Posterior cingulate gyrus (tissue), 11 donors: ENCODE results near the gene FAF2.
A peak's percentile ranks its signal among the peaks of the same experiment; 100 is the strongest.

Experiments
- DNase-seq, 10 donors: peaks; one replicate each; pipeline versions ENCODE4 v3.0.0 to v3.0.0-alpha.2; 2020 to 2021; ENCODE audit warnings: mixed read lengths in 3 of 10
- intact Hi-C: fragments of 100-400 bp; cut with DNase I; formaldehyde crosslinking; loops from one replicate; pipeline ENCODE4 v1.15.1; 2023

FAF2 gene

DNA sequence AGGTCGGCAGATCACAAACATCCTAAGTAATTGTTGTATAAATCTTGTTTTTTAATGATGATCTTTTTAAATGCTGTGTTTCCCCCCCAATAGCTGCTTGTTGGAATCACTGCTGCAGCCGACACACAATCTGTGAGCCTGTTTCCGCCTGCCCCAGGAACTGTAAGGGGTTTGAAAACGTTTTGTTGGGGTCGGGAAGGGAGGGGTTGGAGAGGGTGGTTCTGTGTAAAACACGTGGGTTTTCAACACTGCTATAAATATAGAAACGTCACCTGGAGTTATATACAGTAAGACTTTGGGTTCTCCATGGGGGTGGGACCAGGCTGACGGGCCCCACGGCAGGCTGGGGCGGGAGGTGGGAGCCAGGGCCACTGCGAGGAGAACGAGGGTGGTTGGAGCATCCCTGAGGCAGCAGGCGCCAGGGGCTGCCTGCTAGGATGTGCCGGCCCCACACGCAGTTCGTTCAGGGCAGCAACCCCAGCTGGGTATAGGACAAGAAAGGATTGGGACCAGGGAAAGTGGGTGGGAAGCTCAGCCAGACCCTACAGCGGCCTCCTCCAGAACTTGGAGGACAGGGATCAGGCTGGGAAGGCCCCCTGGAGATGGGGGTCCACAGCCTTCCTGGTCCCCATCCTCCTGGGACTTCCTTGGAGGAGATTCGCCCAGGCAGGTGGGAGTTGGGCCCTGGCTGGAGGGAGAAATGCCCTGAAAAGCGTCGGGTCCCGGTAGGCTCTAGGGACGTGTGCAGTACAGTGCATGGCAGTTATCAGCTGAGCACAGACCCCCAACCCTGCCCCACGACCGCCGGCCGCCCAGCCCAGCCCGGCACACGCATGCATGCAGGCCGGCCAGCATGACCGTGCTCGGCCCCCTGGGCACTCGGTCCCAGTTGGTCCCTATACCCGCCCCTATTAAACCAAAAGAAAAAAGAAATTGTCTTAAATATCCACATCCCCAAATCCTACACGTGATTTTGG lies 79.3 kb downstream of the FAF2 start:
- DNase-seq: peak in 2 of 10 donors; percentile 34 to 56

DNA sequence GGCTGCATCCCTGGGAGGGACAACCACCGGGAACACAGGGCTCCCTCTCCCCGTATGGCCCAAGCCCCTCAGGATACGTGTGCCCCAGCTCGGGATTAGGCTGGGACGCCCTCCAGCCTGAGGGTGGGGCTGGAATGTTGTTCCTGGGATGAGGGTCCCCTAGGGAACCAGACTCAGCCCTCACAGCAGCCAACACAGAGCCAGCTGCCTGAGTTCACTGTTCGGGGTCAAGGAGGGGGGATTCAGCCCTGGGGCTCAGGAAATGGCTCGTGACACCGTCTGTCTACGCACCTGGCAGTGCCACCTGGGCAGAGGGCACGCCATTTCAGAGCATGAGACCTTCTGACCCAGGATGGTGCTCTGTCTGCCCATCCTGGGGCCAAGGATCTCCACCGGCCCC lies 80.1 kb downstream of the FAF2 start:
- peak in 2 of 10 donors; percentile 55 to 56 for DNase-seq
- intact Hi-C loops: no loop called here

More for the DNA sequence above, 79.3 kb downstream of the FAF2 start:
- intact Hi-C loops: no loop called here

DNA sequence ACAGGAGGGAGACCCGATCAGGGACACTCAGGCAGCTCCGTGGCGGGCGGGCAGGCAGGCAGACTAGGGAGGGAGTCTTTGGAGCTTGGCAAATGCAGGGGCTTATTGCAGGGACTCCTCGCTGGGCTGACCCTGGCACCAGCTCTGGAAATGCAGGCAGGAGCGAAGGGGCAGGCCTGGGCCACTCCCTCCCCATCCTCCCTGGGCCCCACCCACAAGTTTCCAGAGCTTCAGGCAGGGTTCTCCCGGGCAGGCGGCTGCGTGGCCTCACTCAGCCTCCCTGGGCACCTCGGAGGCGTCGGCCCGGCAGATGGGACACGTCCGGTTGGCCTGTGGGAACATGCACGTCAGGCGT lies 80.6 kb downstream of the FAF2 start:
- DNase-seq: peak in 1 of 10 donors; percentile 72
- intact Hi-C loops: no loop called here

GRCh38 chr5:176529116-176529740 lies 81.0 kb downstream of the FAF2 start:
- intact Hi-C loops: no loop called here
- peak in 2 of 10 donors; percentile 79 to 82 for DNase-seq

GRCh38 chr5:176529741-176530141 lies 81.6 kb downstream of the FAF2 start:
- intact Hi-C loops: loop anchor here (10.0 kb wide), 1 partner anchor 145 kb away; the partner anchor contains the start of genes HIGD2A and NOP16
- DNase-seq: peak in 2 of 10 donors; percentile 60 to 73

- intact Hi-C loops: loop anchor here (10.0 kb wide), 1 partner anchor 146 kb away; the partner anchor contains the start of genes HIGD2A and NOP16
- peak in 2 of 10 donors; percentile 13 to 85 for DNase-seq
Measured at GRCh38 chr5:176530393-176530982, 82.3 kb downstream of the FAF2 start.

DNA sequence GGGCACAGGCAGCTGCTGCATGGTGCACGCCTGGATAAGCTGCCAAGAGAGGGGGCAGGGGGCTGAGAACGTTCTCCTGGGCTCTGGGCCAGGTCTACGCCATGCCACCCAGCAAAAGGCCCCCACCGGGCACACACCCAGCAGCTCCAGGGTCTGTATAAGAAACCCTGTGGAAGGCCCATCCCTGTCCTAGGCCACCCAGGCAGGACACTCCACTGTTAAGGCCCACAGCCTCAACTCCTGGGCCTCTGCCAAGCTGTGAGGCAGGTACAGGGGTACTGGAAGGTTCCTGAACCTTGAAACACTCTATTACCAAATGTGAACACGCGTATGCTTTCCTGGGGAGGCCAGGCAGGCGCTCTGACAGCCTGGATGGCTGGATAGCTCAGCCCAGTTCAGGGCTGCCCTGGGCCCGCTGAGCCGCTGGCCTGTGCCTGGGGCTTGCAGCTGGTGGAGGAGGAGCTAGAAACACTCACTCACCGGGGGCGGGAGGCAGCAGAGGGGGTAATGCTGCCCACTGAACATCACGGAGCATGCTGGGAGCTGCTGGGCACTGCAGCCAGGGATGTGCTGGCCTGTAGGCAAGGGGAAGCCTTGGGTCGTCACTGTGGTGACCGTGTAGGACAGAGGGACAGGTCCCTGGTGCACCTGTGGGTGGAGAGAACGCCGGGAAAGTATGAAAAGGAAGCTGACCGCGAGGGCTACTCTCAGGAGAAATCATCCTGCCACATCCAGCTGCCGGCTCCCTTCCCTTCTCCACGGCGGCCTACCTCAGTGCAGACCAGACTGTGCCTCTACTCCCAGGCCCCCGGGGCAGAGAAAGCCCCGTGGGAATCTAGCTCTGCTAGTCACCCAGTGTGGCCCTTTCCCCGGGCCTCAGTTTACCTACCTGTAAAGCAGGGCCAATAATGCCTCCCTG lies 83.1 kb downstream of the FAF2 start:
- intact Hi-C loops: loop anchor here (10.0 kb wide), 1 partner anchor 146 kb away; the partner anchor contains the start of genes HIGD2A and NOP16
- DNase-seq: peak; percentile 76 to 98 (median 86)

DNA sequence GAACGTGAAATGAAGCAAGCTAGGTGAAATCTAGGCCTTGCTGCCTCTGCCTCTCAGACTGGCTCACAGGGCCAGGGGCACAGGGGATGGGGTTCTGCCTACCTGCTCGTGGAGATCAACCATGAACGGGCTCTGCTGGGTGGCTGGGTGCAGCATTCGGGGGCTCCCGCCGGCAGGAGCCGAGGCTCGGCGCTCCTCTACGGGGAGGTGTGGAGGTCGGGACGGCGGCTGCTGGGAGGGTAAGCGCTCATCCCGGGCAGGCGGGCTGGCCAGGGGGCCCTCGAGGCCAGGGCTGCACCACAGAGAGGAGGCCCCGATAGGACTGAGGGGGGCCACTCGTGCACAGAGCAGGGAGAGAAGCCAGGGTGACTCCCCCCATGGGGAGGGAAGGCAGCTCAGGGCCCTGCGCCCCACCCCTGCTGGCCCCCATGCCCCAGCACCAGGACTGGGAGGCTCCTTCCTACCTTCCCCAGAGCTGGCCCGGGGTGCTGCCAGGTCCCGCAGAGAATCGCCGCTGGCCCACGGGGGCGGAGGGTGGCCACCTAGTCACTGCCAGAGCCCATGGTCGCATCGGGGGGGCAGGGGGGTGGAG lies 83.8 kb downstream of the FAF2 start:
- no peak for DNase-seq
- intact Hi-C loops: loop anchor here (10.0 kb wide), 1 partner anchor 147 kb away; the partner anchor contains the start of genes HIGD2A and NOP16

DNA sequence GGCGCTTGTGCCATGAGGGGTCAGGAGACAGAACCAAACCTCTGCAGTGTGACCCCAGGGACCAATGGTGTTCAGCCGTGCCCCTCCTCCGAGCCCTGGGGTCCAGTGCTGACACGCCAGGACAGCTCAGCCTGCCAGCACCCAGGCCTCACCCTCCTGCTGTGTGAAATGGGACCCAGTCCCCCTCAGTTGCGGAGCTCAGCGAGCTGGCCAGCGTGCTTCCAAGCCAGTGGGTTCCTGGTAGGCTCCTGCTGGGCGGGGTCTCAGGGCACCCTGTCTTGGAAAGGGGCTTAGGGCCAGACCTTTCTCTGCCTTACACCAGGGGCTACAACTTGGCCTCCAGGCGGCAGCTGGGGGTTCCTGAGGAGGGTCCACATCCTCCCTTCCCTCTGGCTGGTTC lies 84.6 kb downstream of the FAF2 start:
- no peak for DNase-seq
- intact Hi-C loops: loop anchor here (10.0 kb wide), 1 partner anchor 148 kb away; the partner anchor contains the start of genes HIGD2A and NOP16

GRCh38 chr5:176533390-176533789 lies 85.2 kb downstream of the FAF2 start:
- intact Hi-C loops: loop anchor here (10.0 kb wide), 1 partner anchor 149 kb away; the partner anchor contains the start of genes HIGD2A and NOP16
- DNase-seq: no peak

DNA sequence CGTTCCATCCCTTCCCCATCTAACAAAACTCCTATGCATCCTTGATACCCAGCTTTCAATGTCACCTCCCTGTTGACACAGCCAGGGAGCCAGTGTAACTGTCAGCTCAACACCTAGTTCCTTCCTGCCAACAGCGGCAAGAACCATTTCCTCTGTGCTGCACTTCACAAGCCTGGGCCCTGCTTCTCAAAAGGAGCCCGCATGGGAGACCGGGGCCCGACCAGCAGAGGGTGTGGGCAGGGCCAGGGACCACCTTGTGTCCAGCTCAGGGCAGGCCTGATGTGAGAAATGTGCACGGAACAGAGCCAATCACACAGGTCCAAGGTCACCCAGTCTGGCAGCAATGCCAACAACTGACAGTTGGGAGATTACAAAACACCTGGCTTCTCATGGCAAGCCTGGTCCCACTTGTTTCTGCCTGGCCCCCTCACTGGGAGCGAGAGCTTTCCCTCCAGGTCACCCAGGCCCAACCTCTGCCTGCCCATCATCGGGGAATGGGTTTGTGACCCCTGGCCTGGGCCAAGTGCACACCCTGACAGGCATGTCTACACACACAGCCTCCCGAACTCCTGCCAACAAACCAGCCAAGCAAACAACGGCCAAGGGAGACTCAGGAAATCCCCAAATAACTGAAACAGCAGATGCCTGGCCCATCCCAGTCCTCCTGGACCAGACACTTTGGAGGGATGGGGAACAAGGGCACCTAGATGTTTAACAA lies 85.9 kb downstream of the FAF2 start:
- DNase-seq: peak in 2 of 10 donors; percentile 35 to 80
- intact Hi-C loops: loop anchor here (10.0 kb wide), 1 partner anchor 149 kb away; the partner anchor contains the start of genes HIGD2A and NOP16

GRCh38 chr5:176534640-176535039 lies 86.5 kb downstream of the FAF2 start:
- DNase-seq: peak in 2 of 10 donors; percentile 45 to 67
- intact Hi-C loops: loop anchor here (10.0 kb wide), 1 partner anchor 150 kb away; the partner anchor contains the start of genes HIGD2A and NOP16

- DNase-seq: peak in 2 of 10 donors; percentile 50 to 67
- intact Hi-C loops: loop anchor here (10.0 kb wide), 1 partner anchor 150 kb away; the partner anchor contains the start of genes HIGD2A and NOP16
Measured at GRCh38 chr5:176535101-176535663, 87.0 kb downstream of the FAF2 start.

- peak in 1 of 10 donors; percentile 76 for DNase-seq
- intact Hi-C loops: loop anchor here (10.0 kb wide), 1 partner anchor 151 kb away; the partner anchor contains the start of genes HIGD2A and NOP16
Measured at GRCh38 chr5:176535664-176536131, 87.5 kb downstream of the FAF2 start.

- peak; percentile 68 to 97 (median 80) for DNase-seq
- intact Hi-C loops: loop anchor here (10.0 kb wide), 1 partner anchor 152 kb away; the partner anchor contains the start of genes HIGD2A and NOP16
Measured at GRCh38 chr5:176536132-176536901, 88.1 kb downstream of the FAF2 start.

GRCh38 chr5:176536902-176537553 lies 88.8 kb downstream of the FAF2 start, which contains the start of gene RNF44:
Gene RNF44 (minus strand): TSS chr5:176537402. CDS start chr5:176532472, 4,930 bp downstream.
- peak; percentile 98 to 100 (median 99) for DNase-seq
- intact Hi-C loops: loop anchor here (1.0 to 10.0 kb wide), 2 partner anchors 89 to 152 kb away; partner anchors contain the start of genes FAF2, HIGD2A and NOP16
